Ectodermal cell (in vitro differentiated cells): Measurements from ENCODE around the gene ZBTB16.

Experiments used
- H3K27ac ChIP-seq: 2 replicates; pipeline ENCODE4 v1.7.0; 2013; ENCODE audit warnings: mild to moderate bottlenecking, low read depth, low read length; ENCODE audit not compliant: insufficient read depth, poor library complexity, severe bottlenecking
- H3K27me3 ChIP-seq: 2 replicates; pipeline ENCODE4 v1.7.0; 2013; ENCODE audit warnings: mild to moderate bottlenecking, low read length; ENCODE audit not compliant: insufficient read depth, control insufficient read depth, poor library complexity, severe bottlenecking
- H3K36me3 ChIP-seq: one replicate; pipeline ENCODE4 v1.7.0; 2013; ENCODE audit warnings: low read length; ENCODE audit not compliant: control insufficient read depth, insufficient read depth
- H3K4me1 ChIP-seq: one replicate; pipeline ENCODE4 v1.7.0; 2013; ENCODE audit warnings: low read length; ENCODE audit not compliant: control insufficient read depth, insufficient read depth
- H3K4me3 ChIP-seq: 2 replicates; pipeline ENCODE4 v1.7.0; 2013; ENCODE audit warnings: low read depth, low read length, control low read depth; ENCODE audit not compliant: insufficient read depth
- H3K9me3 ChIP-seq: 2 replicates; pipeline ENCODE4 v1.7.0; 2013; ENCODE audit warnings: mild to moderate bottlenecking, low read length, moderate library complexity; ENCODE audit not compliant: control insufficient read depth
- WGBS, 2 experiments: methylation state at CpG; one replicate each; pipeline ENCODE4 v1.1.7; 2013; ENCODE audit warnings: missing lambda C conversion rate in 2 of 2; 5-methylcytosine and 5-hydroxymethylcytosine counted together

The ZBTB16 gene

DNA sequence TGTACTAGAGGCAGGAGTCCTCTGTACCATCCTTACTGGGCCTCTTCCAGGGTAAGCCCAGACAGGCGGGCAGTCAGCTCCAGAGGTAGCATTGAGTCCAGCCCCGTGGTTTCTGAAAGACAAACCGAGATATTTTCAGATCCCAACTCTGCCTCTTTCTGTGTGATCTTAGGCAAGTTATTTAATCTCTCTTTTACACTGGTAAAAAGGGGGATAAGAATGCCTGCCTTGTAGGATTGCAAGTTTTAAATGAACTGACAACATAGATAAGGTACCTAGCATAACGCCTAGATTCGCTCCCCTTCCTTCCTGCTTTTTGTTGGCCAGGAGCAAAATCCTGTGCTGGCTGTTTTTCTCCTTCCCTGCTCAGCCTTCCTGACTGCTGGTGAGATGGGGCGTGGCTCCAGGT is 180.2 kb downstream of the ZBTB16 start:
- 96 to 98% methylated on average over 6 of the region's 6 CpGs for WGBS, 2 experiments
- H3K4me3 ChIP-seq = no peak overlapping the region
- no peaks in the 10 kb centered on the region for H3K9me3 ChIP-seq
- H3K4me1 ChIP-seq = peaks cover 10% of the 10 kb centered on the region
- no peaks in the 10 kb centered on the region for H3K36me3 ChIP-seq
- H3K27ac ChIP-seq = no peak overlapping the region
- no peaks in the 10 kb centered on the region for H3K27me3 ChIP-seq

DNA sequence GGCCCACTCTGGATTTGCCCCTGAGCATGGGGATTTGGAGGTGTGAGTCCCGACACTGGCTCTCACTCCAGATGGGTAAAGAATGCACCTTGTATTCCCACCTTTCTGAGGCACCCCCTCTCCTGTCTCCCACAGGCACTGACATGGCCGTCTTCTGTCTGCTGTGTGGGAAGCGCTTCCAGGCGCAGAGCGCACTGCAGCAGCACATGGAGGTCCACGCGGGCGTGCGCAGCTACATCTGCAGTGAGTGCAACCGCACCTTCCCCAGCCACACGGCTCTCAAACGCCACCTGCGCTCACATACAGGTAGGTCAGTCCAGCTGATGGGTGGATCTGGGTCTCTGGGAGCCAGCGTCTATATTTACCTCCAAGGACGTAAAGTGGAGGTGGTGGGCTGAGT is 182.5 kb downstream of the ZBTB16 start:
- Histone ChIP-seq H3K27me3 (no peaks in the 10 kb centered on the region), H3K36me3 (peaks cover under 1% of the 10 kb centered on the region), H3K9me3 (no peaks in the 10 kb centered on the region), H3K4me1 (peaks cover 10% of the 10 kb centered on the region), H3K27ac (no peak overlapping the region), H3K4me3 (no peak overlapping the region)
- 95 to 96% methylated on average over 15 of the region's 15 CpGs for WGBS, 2 experiments

DNA sequence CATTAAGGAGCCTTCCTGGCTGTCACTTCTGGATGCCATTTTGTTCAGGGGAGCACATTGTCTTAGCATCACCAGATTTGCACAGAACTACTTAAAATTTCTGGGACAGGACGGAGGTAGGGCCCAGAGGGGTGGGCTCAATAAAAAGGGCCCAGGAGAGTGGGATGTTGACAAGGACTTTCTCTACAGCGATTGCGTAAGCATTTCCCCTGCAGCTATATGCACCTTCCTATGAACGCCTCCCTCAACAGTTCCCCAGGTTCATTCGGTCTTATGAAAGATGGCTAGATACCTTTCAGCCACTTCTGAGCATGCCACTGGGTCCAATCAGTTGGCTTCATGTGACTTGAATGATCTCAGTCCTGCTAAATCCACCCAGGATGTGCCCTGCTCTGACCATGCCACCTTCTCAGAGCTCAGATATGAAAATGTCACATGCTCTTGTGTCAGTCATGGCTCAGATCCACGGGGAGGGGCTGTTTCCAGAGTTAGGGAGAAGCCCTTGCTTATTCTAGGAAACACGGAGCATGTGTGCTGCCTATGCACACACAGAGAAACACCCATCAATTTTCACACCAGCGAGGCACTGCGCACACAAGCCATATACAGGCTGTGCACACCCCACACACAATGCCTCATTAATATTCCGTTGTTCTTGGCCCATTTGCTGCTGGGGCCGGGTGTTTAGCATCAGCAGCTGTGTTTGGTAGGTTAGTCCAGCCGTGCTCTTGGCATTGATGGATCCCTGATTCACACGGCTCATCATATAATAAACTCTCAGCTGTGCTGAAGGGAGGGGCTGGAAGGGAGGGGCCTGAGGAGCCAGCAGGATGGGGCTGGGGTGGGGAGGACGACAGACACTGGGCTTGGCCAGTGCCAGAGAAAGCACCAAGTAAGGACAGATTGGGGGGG is 184.2 kb downstream of the ZBTB16 start:
- WGBS, 2 experiments = 92 to 93% methylated on average over 14 of the region's 14 CpGs
- peaks cover 14% of the 10 kb centered on the region for H3K36me3 ChIP-seq
- H3K9me3 ChIP-seq = no peaks in the 10 kb centered on the region
- H3K27me3 ChIP-seq = no peaks in the 10 kb centered on the region
- H3K4me1 ChIP-seq = peaks cover 10% of the 10 kb centered on the region
- no peak overlapping the region for H3K27ac ChIP-seq
- H3K4me3 ChIP-seq = no peak overlapping the region

DNA sequence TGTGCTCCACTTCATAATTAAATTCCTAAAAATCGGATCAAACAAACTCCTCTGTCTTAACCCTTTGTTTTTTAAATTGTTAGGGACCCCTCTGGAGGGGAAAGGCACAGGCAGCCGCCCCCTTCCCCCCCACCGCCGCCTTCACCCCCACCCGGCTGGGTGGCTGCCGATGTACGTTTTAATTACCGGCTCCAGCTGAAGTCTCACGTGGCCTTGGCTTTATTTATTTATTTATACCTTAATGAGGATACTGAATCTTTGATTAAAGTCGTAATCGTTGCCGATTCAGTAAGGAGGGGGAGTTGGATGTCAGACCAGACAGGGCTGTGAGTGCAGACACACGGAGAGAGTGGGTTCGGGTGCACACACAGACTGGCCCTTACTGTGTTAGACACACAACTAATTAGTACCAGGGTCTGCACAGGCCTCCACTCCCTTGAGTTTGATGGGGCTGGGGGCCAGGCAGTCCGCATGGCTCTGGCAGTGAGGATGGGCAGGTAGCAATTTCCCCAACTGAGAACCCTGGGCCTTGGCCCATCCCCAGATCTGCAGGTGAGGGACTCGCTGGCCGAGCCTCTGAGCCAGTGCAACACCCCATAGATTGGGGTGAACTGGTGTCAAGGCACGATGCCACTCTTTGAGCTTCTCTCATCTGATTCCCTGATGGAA is 185.3 kb downstream of the ZBTB16 start:
- Histone ChIP-seq H3K9me3 (no peaks in the 10 kb centered on the region), H3K36me3 (peaks cover 15% of the 10 kb centered on the region), H3K27me3 (no peaks in the 10 kb centered on the region), H3K4me3 (no peak overlapping the region), H3K4me1 (peaks cover 10% of the 10 kb centered on the region), H3K27ac (no peak overlapping the region)
- WGBS, 2 experiments = 83 to 85% methylated on average over 17 of the region's 18 CpGs

DNA sequence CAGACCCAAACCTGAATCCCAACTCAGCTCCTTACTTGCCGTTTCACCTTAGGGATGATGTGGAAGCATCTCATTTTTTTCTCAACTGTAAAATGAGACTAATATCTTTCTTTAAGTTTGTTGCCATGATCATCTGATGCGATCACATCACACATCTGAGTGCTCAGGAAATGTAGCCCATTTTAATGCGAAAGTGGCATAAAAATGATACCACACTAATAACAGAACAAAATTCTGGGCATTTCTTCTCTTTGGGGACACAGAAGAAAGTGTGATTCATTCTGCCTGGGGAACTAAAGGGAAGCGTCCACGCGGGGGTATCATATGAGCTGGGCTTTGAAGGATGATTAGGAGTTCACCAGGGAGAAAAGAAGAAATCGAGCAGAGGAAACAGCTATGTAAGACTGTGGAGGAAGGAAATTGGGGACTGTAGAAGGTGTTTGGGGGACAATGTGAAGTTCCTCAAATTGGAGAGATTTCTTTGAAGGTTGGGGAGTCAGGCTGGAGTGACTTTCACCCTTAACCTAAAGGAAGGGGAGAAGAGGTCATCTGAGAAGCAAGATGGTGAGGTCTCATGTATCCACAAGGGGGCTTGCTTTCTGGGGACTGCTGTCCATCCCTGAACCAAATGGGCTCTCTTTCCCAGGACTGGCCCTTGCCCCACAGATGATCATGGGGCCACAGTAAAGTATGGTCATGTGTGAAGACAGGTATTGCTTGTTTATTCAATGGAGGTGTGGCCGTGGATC is 187.0 kb downstream of the ZBTB16 start:
- H3K36me3 ChIP-seq = peaks cover 28% of the 10 kb centered on the region
- H3K4me1 ChIP-seq = peaks cover 20% of the 10 kb centered on the region
- no peak overlapping the region for H3K4me3 ChIP-seq
- 95 to 97% methylated on average over 8 of the region's 8 CpGs for WGBS, 2 experiments
- no peak overlapping the region for H3K27ac ChIP-seq
- no peaks in the 10 kb centered on the region for H3K27me3 ChIP-seq
- no peaks in the 10 kb centered on the region for H3K9me3 ChIP-seq

DNA sequence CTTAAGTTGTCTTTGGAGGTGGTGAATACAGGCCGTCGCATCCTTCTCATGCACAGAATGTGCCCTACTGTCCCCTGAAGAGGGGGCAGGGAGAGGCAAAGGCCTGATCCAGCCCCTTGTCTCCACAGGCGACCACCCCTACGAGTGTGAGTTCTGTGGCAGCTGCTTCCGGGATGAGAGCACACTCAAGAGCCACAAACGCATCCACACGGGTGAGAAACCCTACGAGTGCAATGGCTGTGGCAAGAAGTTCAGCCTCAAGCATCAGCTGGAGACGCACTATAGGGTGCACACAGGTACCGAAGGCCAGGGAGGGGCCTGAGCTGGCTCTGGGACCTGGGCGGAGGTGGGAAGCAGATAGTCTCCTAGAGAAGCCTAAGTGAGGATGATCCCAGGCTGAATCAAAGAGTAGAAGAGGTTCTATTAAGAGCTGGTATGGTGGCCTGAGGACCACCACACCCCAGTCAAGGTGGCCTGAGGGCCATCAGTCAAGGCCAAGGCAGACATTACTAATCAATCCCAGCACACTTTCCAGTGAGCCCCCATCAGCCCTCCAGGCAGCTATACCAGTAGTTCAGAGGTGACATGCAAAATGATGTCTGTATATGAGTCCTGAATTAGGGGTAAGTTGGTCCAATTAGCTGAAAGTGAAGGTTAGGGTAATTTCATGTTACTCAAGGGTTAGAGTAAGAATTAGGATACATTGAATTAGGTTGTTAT is 187.7 kb downstream of the ZBTB16 start:
- 95 to 96% methylated on average over 11 of the region's 11 CpGs for WGBS, 2 experiments
- Histone ChIP-seq H3K9me3 (no peaks in the 10 kb centered on the region), H3K36me3 (peaks cover 28% of the 10 kb centered on the region), H3K4me1 (peaks cover 22% of the 10 kb centered on the region), H3K27ac (no peak overlapping the region), H3K4me3 (no peak overlapping the region), H3K27me3 (no peaks in the 10 kb centered on the region)

DNA sequence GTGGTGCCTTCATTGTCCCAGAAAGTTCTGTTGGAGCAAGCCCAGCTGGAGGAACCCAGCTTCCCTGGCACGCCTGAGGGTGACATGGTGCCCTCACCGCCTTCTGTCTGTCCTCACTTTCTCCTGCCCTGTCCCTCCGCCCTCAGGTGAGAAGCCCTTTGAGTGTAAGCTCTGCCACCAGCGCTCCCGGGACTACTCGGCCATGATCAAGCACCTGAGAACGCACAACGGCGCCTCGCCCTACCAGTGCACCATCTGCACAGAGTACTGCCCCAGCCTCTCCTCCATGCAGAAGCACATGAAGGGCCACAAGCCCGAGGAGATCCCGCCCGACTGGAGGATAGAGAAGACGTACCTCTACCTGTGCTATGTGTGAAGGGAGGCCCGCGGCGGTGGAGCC is 190.7 kb downstream of the ZBTB16 start:
- Histone ChIP-seq H3K4me1 (peaks cover 17% of the 10 kb centered on the region), H3K27ac (no peak overlapping the region), H3K27me3 (no peaks in the 10 kb centered on the region), H3K4me3 (no peak overlapping the region), H3K36me3 (peaks cover 28% of the 10 kb centered on the region), H3K9me3 (no peaks in the 10 kb centered on the region)
- 97% methylated on average over 17 of the region's 17 CpGs for WGBS, 2 experiments

DNA sequence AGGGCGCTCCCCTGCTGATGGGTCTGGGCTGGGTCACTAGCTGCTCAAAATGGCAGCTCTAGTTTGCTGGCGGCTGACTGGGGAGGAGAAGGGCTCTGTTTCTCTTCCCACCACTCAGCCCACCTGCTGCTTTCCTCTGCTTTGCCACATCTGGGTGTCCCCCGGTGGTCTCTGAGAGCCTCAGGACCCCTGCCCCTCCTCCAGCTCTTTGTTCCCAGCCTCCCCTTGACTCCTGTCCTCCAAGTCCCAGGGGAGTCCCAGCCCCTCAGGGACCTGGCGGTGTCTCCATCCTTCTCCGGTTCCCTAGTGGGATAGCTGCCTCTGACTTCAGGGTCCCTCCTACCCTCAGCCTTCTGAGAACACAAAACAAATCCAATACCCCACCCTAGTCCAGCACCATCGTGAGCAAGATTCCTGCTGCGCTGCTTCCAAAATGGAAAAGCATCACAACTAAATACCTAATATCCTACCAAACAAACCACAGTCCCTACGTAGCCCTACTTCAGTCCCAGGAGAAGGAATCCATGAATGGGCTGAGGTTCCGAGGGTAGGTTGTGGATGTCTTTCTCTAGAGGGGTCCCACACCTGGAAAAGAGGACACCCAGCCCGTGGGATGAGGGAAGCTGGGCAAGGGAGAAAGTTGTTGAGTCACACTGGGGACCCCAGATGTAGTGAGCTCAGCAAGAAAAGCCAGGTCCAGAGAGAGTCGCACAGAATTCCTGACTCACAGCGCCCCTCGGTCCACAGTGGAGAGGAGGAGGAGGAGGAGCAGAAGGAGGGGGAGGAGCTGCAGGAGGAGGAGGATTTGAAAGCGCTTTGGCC is 191.7 kb downstream of the ZBTB16 start:
- WGBS, 2 experiments = 74 to 79% methylated on average over 14 of the region's 14 CpGs
- no peak overlapping the region for H3K27ac ChIP-seq
- H3K27me3 ChIP-seq = no peaks in the 10 kb centered on the region
- H3K36me3 ChIP-seq = peaks cover 28% of the 10 kb centered on the region
- no peaks in the 10 kb centered on the region for H3K9me3 ChIP-seq
- H3K4me3 ChIP-seq = no peak overlapping the region
- peaks cover 28% of the 10 kb centered on the region for H3K4me1 ChIP-seq

DNA sequence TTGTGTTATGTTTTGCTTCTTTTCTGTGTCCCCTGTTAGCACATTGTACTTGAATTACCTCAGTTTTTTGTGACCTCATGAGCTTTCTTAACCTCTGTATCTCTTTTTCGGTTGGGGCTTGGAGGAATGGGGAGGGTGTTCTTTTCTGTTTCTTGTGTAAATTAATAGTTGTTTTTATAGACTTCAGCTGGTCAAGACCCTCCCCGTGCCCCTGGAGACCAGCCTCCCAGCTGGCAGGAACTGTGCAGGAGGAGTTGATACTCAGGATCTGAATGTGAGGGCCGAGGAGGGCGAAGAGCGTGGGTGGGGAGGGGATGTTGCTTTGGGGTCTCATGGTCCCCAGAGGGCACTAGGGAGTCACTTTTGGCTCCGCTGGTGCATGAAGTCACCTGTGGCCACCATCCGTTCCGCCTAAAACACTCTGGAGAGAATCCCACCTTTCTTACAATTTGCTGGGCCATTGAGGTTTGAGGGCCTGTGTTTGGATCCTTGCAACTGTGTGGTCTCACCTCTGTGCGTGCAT is 192.4 kb downstream of the ZBTB16 start:
- 78 to 82% methylated on average over 9 of the region's 9 CpGs for WGBS, 2 experiments
- no peaks in the 10 kb centered on the region for H3K9me3 ChIP-seq
- H3K27me3 ChIP-seq = no peaks in the 10 kb centered on the region
- H3K36me3 ChIP-seq = peaks cover 28% of the 10 kb centered on the region
- no peak overlapping the region for H3K27ac ChIP-seq
- peaks cover 34% of the 10 kb centered on the region for H3K4me1 ChIP-seq
- no peak overlapping the region for H3K4me3 ChIP-seq
